ENCODE data around the gene SPINK5. TPM values are rescaled to one million over a fixed set of nuclear protein-coding genes. Genes with fewer than 3 reads are reported as not detected.

The SPINK5 gene
- total RNA-seq, 1 experiment from 2014 or later = not detected

DNA sequence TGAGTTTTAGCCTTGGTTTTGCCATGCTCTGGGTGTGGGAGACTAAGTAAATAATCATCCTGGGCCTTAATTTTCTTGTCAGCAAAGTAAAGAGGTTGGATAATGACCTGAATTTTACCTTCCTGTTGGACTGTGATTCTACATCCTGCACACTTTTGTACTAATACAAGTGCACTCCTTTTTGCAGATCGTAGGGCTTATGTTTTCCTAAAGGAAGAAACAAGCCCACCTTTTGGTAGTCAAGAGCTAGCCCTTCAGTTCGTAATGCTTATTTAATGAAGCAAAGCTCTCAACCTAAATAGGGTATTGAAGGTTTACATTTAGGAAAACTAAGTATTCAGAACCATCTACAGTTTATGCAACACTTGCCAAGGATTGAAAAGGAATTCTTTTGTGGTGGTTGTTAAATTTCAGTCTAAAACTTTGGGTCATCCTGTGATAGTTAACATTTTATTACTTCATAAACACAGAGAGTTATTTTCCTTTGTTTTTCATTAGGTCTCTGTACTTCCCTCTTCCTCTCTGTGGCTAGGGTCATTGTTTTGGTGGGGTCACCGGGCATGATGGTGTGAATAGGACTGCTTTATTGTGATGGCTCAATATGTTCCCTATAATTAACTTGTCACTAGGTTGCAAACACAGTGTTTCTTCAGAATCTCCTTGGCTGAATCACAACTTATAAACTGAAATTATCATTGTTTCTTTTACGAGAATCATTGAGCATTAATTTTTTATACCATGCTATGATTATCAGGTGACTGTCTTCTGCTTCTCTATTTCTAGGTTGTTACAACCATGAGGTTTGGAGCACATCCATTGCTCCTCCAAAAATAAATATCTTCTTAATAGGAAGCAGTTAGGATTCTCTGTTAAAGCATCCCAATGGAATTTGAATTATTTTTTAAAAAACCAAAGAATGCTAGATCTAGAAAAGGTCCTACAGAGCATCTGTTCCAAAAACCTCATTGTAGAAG, 28.5 kb downstream of the SPINK5 start:
- Histone ChIP-seq H3K4me2 (ENCODE audit: low read length) (no peak overlapping the region), H4K20me1 (ENCODE audit: low read length) (no peaks in the 10 kb centered on the region), H3K27ac (ENCODE audit: low read length) (no peak overlapping the region), H3K4me3 (ENCODE audit: low read length) (no peak overlapping the region), H3K4me1 (ENCODE audit: insufficient read depth, low read length) (peaks cover 22% of the 10 kb centered on the region), H3K79me2 (ENCODE audit: low read length) (no peaks in the 10 kb centered on the region), H3K9me3 (ENCODE audit: low read length) (no peaks in the 10 kb centered on the region), H3K9me2 (replicated peaks; ENCODE audit: low read length) (no peaks in the 10 kb centered on the region), H3K36me3 (ENCODE audit: low read depth, low read length) (no peaks in the 10 kb centered on the region), H3F3A (ENCODE audit: low read length, unreplicated experiment) (no peaks in the 10 kb centered on the region), H3K9ac (ENCODE audit: low read length) (no peak overlapping the region), H2AFZ (ENCODE audit: low read length) (no peak overlapping the region), H3K27me3 (ENCODE audit: low read length) (no peaks in the 10 kb centered on the region)
- POLR2A ChIA-PET (ENCODE audit: unreplicated experiment) = no interaction called here
- TF ChIP-seq, protein P1, sequence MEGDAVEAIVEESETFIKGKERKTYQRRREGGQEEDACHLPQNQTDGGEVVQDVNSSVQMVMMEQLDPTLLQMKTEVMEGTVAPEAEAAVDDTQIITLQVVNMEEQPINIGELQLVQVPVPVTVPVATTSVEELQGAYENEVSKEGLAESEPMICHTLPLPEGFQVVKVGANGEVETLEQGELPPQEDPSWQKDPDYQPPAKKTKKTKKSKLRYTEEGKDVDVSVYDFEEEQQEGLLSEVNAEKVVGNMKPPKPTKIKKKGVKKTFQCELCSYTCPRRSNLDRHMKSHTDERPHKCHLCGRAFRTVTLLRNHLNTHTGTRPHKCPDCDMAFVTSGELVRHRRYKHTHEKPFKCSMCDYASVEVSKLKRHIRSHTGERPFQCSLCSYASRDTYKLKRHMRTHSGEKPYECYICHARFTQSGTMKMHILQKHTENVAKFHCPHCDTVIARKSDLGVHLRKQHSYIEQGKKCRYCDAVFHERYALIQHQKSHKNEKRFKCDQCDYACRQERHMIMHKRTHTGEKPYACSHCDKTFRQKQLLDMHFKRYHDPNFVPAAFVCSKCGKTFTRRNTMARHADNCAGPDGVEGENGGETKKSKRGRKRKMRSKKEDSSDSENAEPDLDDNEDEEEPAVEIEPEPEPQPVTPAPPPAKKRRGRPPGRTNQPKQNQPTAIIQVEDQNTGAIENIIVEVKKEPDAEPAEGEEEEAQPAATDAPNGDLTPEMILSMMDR (conservative IDR thresholded peaks at IDR 0.05; ENCODE audit: low read depth, low read length) = no peak
- TF ChIP-seq EZH2phosphoT487 (IDR thresholded peaks at IDR 0.05; ENCODE audit: borderline replicate concordance, low read length) = no peak
- no peak for TF ChIP-seq EZH2 (IDR thresholded peaks at IDR 0.05; ENCODE audit: low read length, unreplicated experiment)
- DNase-seq (no peak), ATAC-seq (peak; percentile 78)
- CTCF ChIA-PET = no interaction called here
- intact Hi-C loops (cut with micrococcal nuclease) = loop anchor here (1.0 to 5.0 kb wide), 3 partner anchors 12 to 95 kb away; no protein-coding TSS in a partner anchor
- BruUV-seq (replicated peaks) = no TSS peak

DNA sequence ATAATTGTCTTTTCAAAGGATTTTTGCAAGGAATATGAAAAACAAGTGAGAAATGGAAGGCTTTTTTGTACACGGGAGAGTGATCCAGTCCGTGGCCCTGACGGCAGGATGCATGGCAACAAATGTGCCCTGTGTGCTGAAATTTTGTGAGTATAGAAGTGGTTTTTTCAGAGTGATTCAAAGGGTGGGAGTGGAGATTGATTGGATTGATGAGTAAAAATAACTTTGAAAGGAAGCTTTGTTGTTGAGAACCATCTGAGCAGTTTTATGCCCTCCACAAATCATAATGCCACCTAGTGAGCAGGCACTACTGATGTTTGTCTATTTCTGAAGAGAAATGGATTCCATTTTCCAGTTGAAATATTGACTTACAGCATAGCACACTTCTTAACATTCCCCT, 30.6 kb downstream of the SPINK5 start:
- BruUV-seq (replicated peaks) = no TSS peak
- no peak overlapping the region for H2AFZ ChIP-seq (ENCODE audit: low read length)

More for the DNA sequence above, 30.6 kb downstream of the SPINK5 start:
- DNase-seq (no peak), ATAC-seq (no peak)
- Histone ChIP-seq H3K36me3 (ENCODE audit: low read depth, low read length) (no peaks in the 10 kb centered on the region), H4K20me1 (ENCODE audit: low read length) (no peaks in the 10 kb centered on the region), H3K9ac (ENCODE audit: low read length) (no peak overlapping the region), H3K27ac (ENCODE audit: low read length) (no peak overlapping the region), H3K4me3 (ENCODE audit: low read length) (no peak overlapping the region), H3K4me1 (ENCODE audit: insufficient read depth, low read length) (peaks cover 22% of the 10 kb centered on the region), H3K9me3 (ENCODE audit: low read length) (no peaks in the 10 kb centered on the region), H3K79me2 (ENCODE audit: low read length) (no peaks in the 10 kb centered on the region), H3K27me3 (ENCODE audit: low read length) (no peaks in the 10 kb centered on the region), H3K4me2 (ENCODE audit: low read length) (no peak overlapping the region), H3F3A (ENCODE audit: low read length, unreplicated experiment) (no peaks in the 10 kb centered on the region), H3K9me2 (replicated peaks; ENCODE audit: low read length) (no peaks in the 10 kb centered on the region)
- intact Hi-C loops (cut with micrococcal nuclease) = loop anchor here (5.0 kb wide), 1 partner anchor 97 kb away; no protein-coding TSS in a partner anchor
- TF ChIP-seq EZH2phosphoT487 (IDR thresholded peaks at IDR 0.05; ENCODE audit: borderline replicate concordance, low read length) (no peak), EZH2 (IDR thresholded peaks at IDR 0.05; ENCODE audit: low read length, unreplicated experiment) (no peak)
- TF ChIP-seq, protein P1 (conservative IDR thresholded peaks at IDR 0.05; ENCODE audit: low read depth, low read length) = no peak
- POLR2A ChIA-PET (ENCODE audit: unreplicated experiment) = no interaction called here
- CTCF ChIA-PET = no interaction called here
